ENCODE results near the gene MCAM.

GRCh38 chr11:119316729-119317591 is at the start of gene MCAM:
- TF ChIP-seq CTCF (conservative IDR thresholded peaks at IDR 0.05; ENCODE audit: low read length) (no peak), EZH2phosphoT487 (IDR thresholded peaks at IDR 0.05; ENCODE audit: borderline replicate concordance, low read depth, low read length) (no peak)

Measured in OCI-LY7 (cell line).